Activated CD4-positive, alpha-beta T cell treated with anti-CD3 and anti-CD28 coated beads, Interleukin-2, Interleukin-4, amounts not matched to agents 100 ng/mL and 50 ng/mL, durations not matched to agents 16 hours and 8 hours (primary cell): Measurements from ENCODE around the gene PFN2.
"Not testable (repeated sequence)": the region's sequence is repeated elsewhere in the genome, so short reads cannot be mapped to it uniquely, and the experiment has no call there.

Experiments used
- DNase-seq: peaks from one replicate; pipeline ENCODE4 v3.0.0-alpha.2; 2020; ENCODE audit warnings: low spot score

PFN2 gene, protein sequence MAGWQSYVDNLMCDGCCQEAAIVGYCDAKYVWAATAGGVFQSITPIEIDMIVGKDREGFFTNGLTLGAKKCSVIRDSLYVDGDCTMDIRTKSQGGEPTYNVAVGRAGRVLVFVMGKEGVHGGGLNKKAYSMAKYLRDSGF

DNA sequence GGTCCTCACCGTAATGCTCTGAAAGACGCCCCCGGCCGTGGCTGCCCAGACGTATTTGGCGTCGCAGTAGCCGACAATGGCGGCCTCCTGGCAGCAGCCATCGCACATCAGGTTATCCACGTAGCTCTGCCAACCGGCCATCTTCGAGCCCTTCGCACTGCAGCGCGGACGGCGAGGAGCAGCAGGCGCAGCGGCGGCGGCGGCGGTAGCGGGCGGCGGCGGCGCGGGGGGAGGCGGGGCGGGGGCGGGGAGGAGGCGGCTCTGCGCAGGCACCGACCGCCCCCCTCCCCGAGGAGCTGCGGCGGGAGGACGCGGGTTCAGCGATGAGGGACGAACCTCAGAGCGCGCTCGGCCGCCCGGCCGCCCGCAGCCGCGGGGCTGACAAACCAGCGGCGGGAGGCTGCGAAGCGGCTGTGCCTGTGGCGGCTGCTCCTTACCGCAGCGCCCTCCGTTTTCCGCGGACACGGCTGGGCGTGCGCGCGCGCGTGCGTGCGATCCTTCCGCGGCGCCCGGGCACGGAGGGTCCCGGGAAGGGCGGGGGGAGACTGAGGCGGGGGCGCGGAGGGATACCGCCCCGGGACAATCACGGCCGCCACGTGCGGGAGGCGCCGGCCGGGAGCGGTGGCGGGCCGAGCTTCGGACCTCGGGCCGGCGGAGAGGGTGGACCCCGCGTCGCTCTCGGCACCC lies at the start of gene PFN2:
PFN2 (minus strand) TSS at position 180 of the 687 bp plus-strand sequence; CDS start at position 141, 39 bp downstream.
- DNase-seq = peak; percentile 15

DNA sequence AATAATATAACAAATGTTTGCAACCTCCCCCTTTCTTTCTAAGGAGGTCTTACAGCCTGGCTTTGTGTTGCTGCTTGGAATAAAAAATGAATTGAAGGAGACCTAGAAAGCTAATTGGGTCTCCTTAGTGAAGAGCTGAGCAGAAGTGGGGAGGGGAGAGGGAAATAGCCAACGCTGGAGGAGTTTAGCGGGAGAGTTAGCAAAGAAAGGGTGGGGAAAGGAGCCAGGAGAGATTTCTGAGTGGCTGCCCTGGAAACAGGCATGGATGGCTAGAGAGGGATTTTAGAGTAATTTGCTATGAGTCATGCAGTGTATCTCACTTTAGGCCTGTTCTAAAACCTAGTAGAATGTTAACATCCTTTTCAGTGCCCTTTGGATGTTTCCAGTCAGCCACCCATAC lies 45.2 kb upstream of the PFN2 start:
- no peak for DNase-seq

DNA sequence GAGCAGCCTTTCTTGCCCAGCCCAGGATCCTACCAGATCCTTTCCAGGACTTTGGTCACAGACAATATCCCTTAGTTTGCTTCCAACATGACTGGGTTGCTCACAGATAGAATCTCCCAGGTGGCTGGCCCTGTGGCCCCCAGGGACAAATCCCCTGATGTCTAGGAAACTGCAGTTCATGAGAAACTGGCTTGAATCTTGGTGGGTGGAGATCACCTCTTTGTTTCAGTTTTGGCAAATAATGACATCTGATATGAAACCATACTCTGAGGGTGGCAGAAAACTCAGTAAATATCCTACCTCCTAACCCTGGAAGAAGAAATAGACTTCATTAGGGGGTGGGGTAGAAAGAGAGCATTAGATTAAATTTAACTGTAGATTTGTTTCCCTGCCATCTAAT lies 44.1 kb upstream of the PFN2 start:
- no peak for DNase-seq

DNA sequence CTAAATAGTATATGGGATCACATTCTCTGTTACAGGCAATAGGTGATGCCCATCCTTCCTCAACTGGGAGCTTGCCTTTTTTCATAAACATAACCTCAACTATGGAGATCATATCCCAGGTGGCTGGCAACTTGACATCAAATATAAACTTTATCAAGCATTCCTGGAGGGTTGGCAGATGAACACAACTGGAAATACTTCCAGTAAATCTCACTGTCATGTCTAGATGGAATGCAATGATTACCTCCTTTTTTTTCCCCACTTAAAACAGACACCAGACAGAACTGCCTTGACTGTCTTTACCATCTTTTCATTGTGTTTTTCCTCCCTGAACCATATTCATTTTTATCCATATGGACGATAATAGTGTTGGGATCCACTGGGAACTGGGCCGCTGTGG lies 43.1 kb upstream of the PFN2 start:
- DNase-seq = no peak

DNA sequence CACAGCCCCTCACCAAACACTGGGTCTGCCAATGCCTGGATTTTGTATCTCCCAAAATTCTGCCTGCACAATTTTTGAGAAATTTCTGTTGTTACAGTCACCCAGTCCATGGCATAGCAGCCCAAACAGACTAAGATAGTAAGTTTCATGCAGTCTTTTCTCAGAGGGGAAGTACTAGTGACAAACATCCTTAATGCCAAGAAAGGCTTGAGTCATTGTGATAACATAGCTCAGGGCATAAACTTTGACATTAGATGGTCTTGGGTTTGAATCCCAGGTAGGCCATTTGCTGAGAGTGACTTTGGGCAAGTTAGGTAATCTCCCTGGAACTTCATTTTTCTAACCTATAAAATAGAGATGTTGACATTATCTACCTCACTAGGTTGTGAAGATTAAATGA lies 36.1 kb upstream of the PFN2 start:
- no peak for DNase-seq

DNA sequence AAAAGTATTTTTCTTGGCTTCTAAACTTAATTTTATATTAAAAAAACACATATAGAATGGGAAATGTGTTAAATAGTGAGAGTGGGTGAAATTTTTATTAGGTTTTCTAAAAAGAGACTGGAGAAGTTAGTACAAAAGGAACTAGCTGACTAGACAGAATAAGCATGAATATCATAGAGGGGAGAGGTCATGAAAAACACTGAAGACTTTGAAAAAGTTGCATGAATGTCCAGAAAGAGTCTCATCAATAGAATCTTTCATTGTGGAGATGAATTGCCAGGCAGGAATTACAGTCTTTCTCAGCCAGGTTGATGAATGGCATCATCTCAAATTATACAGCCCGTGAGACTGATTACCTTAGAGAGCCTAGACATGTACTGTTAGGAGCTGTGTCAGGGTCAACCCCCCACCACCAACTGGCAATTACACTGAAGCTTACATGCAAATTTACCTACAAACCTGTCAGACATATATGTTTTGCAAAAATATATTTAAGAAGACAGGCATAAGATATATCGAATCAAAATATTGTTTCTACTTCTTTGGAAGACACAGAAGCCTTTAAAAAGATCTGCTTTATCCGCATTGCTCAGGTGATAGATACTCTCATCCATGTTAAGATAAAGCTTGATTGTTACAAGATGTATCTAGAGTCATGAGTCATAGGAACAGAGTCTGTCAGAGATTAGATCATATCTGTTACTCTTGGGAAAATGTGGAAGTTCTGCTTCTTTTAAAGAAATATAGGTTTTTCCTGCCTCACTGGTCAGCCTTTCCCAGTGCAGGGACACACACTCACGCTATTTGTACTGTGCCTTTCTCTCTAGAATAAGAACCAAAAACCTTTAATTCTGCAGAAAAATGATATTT lies 34.8 kb upstream of the PFN2 start:
- no peak for DNase-seq

DNA sequence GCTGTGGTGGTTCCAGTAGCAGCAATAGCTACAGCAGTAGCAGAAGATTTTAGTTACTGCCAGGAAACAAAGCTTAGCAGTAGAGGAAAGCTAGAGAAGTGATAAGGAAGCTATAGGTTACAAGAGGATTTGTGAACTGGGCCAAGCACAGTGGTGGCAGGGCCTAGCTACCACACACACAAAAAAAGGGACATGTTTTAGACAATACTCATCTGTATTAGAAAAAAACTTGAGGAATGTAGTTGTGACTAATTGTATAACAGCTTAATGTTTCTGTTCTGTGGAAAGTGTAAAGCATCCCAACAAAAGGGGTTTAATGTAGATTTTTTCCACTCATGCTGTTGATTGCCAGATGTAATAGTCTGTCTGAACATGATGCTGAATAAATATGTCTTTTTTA lies 29.9 kb upstream of the PFN2 start:
- DNase-seq = no peak

DNA sequence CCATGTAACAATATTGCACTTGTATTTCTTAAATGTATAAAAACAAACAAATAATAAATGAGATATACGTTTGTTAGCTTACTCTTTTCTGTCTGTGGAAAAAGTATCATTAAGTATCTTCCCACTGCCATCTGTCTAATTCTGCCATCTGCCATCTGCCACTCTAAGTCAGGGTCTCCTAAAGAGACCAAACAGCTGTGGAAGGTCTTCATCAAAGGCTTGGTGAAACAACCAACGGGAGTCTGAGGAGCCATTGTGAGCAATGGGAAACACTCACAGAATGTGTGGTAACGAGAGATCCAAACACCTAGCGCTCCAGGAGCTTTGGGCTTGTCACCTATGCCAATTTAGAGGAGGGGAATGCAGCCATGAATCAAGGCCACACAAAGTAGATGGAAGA lies 28.7 kb upstream of the PFN2 start:
- DNase-seq = no peak

DNA sequence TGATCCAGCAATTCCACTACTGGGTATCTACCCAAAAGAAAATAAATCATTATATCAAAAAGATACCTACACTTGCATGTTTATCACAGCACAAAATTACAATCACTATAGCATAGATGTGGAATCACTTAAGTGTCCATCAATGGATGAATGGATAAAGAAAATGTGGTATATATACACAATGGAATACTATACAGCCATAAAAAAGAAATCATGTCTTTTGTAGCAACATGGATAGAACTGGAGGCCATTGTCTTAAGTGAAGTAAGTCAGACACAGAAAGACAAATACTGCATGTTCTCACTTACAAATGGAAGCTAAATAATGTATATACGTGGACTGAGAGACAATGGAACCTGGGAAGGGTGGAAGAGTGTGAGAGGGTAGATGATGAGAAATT lies 28.3 kb upstream of the PFN2 start:
- no peak for DNase-seq

DNA sequence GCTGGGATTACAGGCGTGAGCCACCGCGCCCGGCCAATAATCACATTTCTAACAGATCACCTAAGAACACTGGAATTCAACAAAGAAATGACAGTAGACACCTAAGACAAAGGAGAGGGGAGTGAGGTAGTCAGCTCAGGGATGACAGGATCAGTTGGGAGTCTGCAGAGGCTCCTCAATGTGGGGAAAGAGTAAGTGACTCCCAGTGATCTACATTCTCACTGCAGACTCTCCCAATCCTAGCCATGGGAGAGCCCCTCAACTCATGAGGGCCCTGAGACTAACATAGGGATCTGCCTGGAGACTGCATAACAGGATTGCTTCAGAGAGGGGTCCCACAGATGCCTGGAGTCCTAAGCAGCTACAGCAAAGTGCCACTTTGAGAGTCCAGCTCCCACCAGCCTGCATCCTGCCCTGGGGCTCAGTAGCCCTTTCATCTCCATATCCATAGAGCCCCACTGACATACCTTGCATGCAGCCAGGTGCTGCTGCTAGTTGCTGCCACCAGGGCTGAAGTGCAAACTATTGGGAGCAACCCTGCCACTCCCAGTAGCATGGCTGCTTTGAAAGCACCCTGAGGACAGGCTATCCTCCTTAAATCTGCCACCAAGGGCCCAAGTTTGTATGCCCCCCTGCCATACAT lies 21.8 kb upstream of the PFN2 start:
- DNase-seq = no peak

DNA sequence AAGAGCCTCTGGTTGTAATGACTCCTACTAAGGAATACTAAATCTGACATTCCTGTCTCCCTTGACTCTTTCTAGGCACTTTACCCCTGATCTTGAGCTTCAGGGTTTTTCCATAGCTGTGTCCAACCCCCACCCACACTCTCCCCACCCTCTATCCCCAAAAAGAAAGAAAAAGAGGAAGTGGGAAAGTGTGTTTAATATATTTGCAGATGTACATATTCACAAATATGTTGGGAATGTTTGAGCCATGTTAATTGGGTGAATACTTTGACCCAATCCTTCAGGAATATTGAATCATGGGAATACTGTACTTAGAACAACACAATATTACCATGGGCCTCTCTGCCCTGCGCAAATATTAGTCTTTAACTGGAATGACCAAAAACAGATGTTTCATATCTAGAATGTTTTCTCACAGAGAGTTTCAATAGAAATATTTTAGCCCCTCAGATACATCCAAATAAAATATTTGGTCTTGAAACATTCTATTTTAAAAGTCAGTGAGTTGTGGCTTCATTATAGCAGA lies 19.8 kb upstream of the PFN2 start:
- DNase-seq = no peak

DNA sequence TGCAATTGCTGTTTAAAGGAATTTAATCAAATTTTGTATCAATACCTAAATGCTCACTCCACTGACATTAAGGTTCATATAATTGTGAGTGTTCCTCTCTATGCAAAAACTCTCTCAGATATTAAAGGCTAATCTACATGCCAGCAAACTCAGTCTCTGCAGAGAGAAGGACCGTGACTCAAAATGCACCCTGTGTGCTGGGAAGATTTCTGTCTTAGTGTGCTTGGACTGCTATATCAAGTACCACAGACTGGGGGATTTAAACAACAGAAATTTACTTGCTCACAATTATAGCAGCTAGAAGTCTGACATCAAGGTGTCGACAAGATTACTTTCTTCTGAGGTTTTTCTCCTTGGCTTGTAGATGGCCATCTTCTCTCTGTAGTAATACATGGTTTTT lies 18.6 kb upstream of the PFN2 start:
- DNase-seq = no peak

DNA sequence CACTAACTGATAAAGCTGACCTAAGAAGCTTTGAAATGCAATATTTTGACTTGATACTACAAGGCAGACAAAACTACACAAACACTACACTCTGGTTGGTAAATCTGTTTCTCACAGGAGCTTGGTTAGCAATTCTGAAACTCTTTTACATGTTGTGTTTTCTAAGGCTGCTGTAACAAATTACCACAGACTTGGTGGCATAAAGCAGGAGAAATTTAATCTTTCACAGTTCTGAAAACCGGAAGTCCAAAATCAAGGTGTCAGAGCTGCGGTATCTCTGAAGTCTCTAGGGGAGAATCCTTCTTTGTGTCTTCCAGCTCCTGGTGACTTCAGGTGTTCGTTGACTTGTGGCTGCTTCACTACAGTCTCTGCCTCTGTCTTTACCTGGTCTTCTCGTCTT lies 12.9 kb upstream of the PFN2 start:
- no peak for DNase-seq

DNA sequence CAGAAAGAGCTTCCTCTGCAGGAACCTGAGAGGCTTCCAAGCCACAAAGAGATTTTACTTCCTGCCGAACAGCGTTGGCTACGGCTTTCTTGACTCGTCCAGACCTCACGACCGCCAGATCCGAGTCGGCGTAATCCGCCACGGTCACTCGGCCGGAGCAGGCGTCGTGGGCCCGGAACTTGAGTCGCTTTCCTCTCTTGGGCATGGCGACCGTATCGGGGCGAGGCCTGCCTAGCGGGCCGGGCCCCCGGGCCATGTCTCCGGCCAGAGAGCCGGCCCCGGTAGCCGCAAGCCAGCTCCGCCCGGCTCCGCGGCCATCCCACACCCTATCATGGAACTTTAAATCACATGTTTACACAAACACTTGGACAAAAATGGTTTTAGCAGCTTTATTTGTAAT lies 12.4 kb upstream of the PFN2 start:
- not testable (repeated sequence) for DNase-seq

DNA sequence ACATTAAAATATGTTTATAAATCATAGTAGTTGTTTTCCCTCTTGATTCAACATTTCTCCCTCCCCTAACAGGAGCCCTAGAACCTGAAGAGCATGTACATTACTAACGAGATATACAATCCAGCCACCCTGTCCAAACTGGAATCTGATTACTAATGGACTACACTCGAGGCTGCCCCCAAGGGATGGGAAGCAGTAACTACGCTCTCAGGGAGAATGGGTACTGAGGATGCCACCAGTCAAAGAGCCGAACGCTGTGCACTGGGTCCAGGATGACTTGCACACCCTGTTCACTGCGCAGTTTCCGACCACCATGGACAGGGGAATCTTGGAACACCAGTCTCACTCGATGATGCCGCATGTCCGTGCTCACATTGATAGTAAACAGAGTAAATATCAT lies 11.3 kb upstream of the PFN2 start:
- not testable (repeated sequence) for DNase-seq

DNA sequence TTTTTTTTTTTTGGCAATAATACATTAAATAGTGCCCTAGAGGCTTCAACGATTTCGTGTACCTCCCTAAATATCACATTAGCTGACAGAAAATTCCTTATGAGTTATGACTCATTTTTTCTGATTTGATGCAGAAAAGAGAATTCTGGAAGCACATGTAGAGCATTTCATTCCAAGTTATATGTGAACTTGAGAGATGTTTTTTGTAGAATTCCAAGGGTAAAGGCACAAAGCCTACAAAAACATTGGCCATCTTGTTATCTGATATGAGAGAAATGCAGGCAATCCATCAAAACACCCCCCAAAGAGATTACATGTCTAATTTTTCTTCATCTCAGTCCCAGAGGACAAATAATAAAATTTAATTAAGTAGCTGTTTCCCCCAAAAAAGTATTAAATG lies 6.7 kb upstream of the PFN2 start:
- DNase-seq = no peak

DNA sequence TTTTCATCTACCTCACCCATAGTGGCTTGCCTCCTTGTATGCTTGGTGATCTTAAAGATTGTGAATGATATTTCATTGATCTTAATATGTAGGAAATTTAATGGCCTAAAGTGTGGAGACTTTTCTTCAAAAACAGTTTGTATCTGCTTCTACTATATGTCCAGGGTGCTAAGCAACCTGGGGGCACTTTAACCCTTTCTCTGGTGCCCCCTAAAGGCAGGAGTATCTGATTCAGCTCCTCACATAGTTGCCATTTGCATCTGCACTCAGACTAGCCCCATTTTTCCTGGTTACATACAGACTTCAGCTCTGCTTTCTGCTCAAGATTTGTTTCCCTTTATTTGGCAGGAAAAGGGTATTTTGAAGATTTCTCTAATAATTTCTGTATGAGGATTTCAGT lies 5.2 kb upstream of the PFN2 start:
- DNase-seq = peak; percentile 12

DNA sequence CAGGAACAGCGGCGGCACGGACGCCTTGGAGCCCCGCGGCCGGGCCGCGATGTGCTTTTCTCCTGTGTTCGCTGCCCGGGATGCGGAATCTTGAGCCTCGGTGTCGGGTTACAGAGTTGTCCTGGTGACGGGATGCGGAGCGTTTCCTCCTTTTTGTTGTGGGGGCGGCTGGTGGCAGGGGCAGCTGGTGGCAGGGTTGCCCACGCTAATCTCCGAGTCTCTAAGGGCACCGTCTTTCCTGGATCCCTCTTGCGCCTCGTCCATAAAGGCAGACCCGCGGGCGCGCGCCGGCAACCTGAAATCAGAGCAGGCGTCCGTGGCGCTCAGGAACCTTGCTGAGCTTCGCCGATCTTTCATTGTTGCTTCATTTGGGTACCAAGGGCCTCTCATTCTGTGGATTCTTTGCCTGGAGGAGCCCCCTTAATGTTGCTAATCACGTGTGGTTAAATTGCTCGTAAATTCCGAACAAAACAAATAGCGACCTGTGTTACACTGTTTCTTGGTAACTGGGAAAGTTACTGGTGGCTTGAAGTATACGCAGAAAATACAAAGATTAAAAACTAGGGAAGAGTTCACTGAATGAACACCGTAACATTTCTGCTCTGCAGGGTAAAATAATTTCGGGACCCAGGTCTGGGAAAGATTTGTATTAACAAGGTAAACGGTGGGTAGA lies 844 bp upstream of the PFN2 start:
- no peak for DNase-seq

DNA sequence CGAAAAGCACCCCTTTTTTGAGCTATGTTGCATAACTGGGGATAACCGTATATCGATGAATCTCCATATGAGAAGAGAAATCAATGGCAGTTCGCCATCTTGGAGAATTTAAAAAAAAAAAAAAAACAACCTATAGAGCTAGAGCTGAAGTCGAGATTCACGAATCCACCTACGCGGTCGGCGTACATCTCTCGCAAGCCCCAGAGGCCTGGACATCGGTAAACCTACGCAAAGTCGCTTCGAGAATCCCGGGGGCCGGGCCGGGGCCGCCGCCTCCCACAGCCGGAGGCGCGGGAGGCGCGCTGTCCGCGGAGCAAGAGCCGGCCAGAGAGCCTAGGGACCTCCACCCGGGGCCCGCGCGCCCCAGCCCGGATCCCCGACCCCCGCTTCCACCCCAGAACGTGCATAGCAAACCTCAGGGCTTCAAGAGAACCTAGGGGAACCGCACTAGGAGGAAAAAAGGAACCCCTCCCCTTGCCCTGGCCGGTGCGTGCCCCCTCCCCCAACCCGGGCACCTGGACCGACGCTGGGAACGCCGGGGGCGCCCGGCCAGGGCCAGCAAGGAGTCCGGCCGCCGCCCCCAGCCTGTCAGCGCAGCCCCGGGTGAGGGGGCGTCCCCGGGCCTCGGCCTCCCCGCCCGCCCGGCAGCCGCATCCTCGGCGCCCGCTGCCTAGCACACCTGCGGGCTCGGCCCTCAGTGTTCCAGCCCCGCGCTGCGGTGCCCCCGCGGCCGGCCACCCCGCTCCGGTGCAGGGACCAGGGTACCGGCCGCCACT lies 567 bp downstream of the PFN2 start:
- peak; percentile 55 for DNase-seq

DNA sequence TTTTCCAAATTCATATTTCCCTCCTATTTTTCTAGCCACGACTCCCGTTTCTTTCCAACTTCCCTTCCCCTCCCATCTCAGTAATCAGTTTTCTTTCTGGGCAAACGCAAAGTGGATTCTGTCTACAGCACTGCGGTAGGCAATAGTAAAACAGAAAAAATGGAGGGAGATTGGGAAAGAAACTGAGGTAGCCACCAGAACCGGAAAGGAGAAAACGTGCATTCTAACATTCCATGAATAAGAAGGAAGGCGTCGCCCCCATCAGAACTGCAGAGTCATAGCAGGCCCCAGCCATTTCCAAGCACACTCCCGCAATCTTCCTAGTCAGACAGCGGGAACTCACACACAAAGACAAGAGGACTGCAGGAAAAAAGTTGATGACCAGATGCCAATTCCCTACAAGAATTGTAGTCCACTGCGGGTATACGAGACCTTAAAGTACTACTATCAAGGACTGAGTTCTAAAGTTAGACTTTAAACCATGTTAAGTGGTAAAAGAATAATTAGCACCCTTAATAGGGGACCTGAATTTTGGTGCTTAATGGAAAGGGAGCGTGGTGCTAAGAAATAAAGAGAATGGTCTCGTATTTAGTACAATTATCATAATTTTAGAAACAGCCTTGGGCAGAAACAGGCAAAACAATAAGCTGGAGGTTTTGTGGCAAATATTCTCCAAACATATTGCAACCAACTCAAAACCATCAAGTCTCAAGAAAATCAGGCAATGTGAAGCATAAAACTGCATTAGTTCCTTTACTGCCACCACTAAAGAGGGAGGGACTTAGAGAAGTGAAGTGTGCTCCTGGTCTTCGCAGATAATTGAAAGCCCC lies 1.4 kb downstream of the PFN2 start:
- no peak for DNase-seq
